Left lung (tissue), 10 donors: ENCODE measurements around the gene ZDHHC19. TPM values are rescaled to one million over a fixed set of nuclear protein-coding genes. Genes with fewer than 3 reads are reported as not detected.
A peak's percentile ranks its signal among the peaks of the same experiment; 100 is the strongest.
"Not testable (repeated sequence)": the region's sequence is repeated elsewhere in the genome, so short reads cannot be mapped to it uniquely, and the experiment has no call there.

ENCODE experiments used
- ATAC-seq: fragments of 200-7000 bp; cut with Tn5 transposase; one replicate; pipeline ENCODE4 v1.9.1; 2020; ENCODE audit warnings: moderate library complexity
- DNase-seq, 4 donors: peaks; one replicate each; pipeline ENCODE4 v3.0.0-alpha.2; 2013 to 2020
- H3K27ac ChIP-seq, 2 donors: fragments of 200-600 bp; sonication (generic) in 1 of 2; one replicate each; pipeline versions ENCODE4 v1.5.0 to v1.8.0; 2020 to 2021
- H3K27me3 ChIP-seq, 2 donors: fragments of 200-600 bp; sonication (generic) in 1 of 2; one replicate each; pipeline versions ENCODE4 v1.5.0 to v1.8.0; 2020 to 2021
- H3K36me3 ChIP-seq, 2 donors: fragments of 200-600 bp; sonication (generic) in 1 of 2; one replicate each; pipeline versions ENCODE4 v1.5.0 to v1.8.0; 2020 to 2021
- H3K4me1 ChIP-seq, 2 donors: fragments of 200-600 bp; one replicate each; pipeline ENCODE4 v1.8.0; 2021
- H3K4me3 ChIP-seq, 2 donors: fragments of 200-600 bp; sonication (generic) in 1 of 2; one replicate each; pipeline versions ENCODE4 v1.5.0 to v1.8.0; 2020 to 2021; ENCODE audit warnings: mild to moderate bottlenecking in 1 of 2
- H3K9me3 ChIP-seq, 2 donors: fragments of 200-600 bp; sonication (generic) in 1 of 2; one replicate each; pipeline versions ENCODE4 v1.5.0 to v1.8.0; 2020 to 2021
- CTCF ChIP-seq, 2 donors: fragments of 200-600 bp; sonication (generic) in 1 of 2; IDR thresholded peaks; one replicate each; pipeline versions ENCODE4 v1.5.0 to v1.8.0; 2021; ENCODE audit warnings: antibody characterized with exemption in 2 of 2
- intact Hi-C, 2 donors: fragments of 100-400 bp; cut with DNase I; formaldehyde crosslinking; loops; one replicate each; pipeline versions ENCODE4 v1.11.2 to v1.14.2; 2022
- polyA plus RNA-seq, 6 donors: library from polyadenylated mRNA; unstranded; fragments of 120-200 nt; gene quantifications; one replicate each; pipeline ENCODE4 v1.2.1, GENCODE V29; 2013; ENCODE audit not compliant: insufficient read length in 6 of 6
- total RNA-seq, 2 donors: library from RNA; stranded (reverse); fragmentation: NEBNext Ultra II Directional; extraction: Animal tissue kit (Norgen Biotek cat#: 25700); gene quantifications; one replicate each; pipeline ENCODE4 v1.2.1, GENCODE V29; 2021
- donor health status: DM: no; HTN: yes; CAD: no.
- donor health status: DM: no; HTN: no; CAD: no.

Gene ZDHHC19
- total and polyA plus RNA-seq, 8 donors, result 0.20 to 8.8 (median 0.48) TPM; not detected in 3

DNA sequence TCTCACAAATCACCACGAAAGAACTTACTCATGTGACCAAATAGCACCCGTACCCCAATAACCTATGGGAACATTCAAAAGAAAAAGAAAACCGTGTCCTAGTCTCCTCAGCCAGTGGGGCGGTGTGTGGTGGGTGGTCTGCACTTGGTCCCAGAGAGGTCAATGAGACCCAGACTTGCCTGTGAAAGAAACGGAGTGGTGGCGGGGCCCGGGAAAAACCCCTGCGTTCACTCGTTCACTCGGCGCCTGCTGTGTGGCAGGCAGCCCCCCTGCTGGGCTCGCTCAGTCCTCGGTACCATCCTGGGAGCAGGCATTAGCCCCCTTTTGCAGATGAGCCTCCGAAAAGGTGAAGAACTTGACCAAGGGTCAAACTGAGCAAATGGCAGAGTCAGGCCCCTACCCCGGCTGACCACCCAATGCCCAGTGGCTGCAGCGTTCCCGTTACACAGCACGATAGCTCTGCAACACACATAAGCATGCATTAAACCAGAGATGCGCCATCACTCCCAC lies 36.0 kb downstream of the ZDHHC19 start:
- intact Hi-C loops, result no loop called here
- H3K27ac ChIP-seq, result no peak overlapping the region
- H3K36me3 ChIP-seq, result no peaks in the 10 kb centered on the region
- ATAC-seq (no peak), DNase-seq (peak in 1 of 4 donors; percentile 61)
- H3K27me3 ChIP-seq, result no peaks in the 10 kb centered on the region
- TF ChIP-seq CTCF (IDR thresholded peaks at IDR 0.05), result no peak
- no peaks in the 10 kb centered on the region for H3K9me3 ChIP-seq
- peaks cover 0 to 27% of the 10 kb centered on the region in 2 donors for H3K4me1 ChIP-seq
- H3K4me3 ChIP-seq, result no peak overlapping the region

- peaks cover 0 to 24% of the 10 kb centered on the region in 2 donors for H3K4me1 ChIP-seq
- ATAC-seq (no peak), DNase-seq (peak in 1 of 4 donors; percentile 4)
- H3K27ac ChIP-seq, result no peak overlapping the region
- H3K4me3 ChIP-seq, result no peak overlapping the region
- no peaks in the 10 kb centered on the region for H3K27me3 ChIP-seq
- H3K36me3 ChIP-seq, result no peaks in the 10 kb centered on the region
- no peaks in the 10 kb centered on the region for H3K9me3 ChIP-seq
- intact Hi-C loops, result no loop called here
- no peak for TF ChIP-seq CTCF (IDR thresholded peaks at IDR 0.05)
These were observed 36.5 kb downstream of the ZDHHC19 start for GRCh38 chr3:196174652-196175051.

DNA sequence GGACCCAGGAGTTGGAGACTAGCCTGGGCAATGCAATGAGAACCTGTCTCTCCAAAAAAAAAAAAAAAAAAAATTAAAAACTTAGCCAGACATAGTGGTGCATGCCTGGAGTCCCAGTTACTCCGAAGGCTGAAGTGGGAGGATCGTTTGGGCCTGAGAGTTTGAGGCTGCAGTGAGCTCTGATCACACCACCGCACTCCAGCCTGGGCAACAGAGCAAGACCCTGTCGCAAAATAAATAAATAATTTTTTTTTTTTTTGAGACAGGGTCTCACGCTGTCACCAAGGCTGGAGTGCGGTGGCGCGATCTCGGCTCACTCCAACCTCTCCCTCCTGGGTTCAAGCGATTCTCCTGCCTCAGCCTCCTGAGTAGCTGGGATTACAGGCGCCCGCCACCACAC lies 40.9 kb downstream of the ZDHHC19 start:
- peaks cover 0 to 17% of the 10 kb centered on the region in 2 donors for H3K4me1 ChIP-seq
- ATAC-seq, H3K36me3 ChIP-seq, H3K27me3 ChIP-seq, H3K9me3 ChIP-seq, H3K4me3 ChIP-seq, intact Hi-C loops: not testable (repeated sequence)
- H3K27ac ChIP-seq, result peak overlapping the region in 1 of 2 donors; percentile 73
- DNase-seq, result peak in 1 of 4 donors; percentile 38

- Histone ChIP-seq H3K9me3 (no peaks in the 10 kb centered on the region), H3K27me3 (no peaks in the 10 kb centered on the region), H3K4me3 (no peak overlapping the region), H3K36me3 (no peaks in the 10 kb centered on the region), H3K4me1 (peaks cover 0 to 17% of the 10 kb centered on the region in 2 donors), H3K27ac (peak overlapping the region; percentile 5 to 73)
- intact Hi-C loops, result no loop called here
- TF ChIP-seq CTCF (IDR thresholded peaks at IDR 0.05), result no peak
- DNase-seq, result peak in 2 of 4 donors; percentile 79 to 80
- ATAC-seq, result peak; percentile 68
These were observed 41.4 kb downstream of the ZDHHC19 start for GRCh38 chr3:196169836-196170240.

DNA sequence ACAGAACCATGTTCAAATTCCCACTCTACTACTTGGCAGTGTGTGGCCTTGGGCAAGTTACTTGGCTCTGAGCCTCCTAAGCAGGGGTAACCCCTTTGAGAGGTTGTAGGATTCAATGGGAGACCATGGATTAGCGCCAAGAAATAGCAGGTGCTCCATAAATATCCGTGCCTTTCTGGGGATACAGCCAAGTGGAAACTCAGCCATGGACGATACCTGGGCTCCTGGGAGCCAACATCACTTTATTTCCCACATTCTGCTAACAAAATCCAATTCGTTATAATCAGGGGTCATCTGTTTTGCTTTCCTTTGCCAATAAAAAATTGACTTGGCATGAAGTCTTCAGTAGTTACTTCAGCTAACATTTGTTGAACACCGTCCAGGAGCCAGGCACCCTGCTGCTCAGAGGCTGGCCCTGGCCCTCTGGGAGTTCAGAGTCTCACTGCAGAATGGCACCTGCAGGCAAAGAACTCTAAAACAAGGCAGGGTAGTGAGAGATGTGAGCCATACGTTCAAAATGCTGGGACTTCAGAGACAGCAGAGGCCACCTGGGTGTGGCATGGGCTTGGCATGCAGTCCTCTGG lies 42.3 kb downstream of the ZDHHC19 start:
- no peaks in the 10 kb centered on the region for H3K9me3 ChIP-seq
- no peaks in the 10 kb centered on the region for H3K27me3 ChIP-seq
- H3K4me3 ChIP-seq, result no peak overlapping the region
- ATAC-seq (no peak), DNase-seq (peak in 1 of 4 donors; percentile 33)
- H3K27ac ChIP-seq, result no peak overlapping the region
- no peaks in the 10 kb centered on the region for H3K36me3 ChIP-seq
- TF ChIP-seq CTCF (IDR thresholded peaks at IDR 0.05), result no peak
- intact Hi-C loops, result no loop called here
- H3K4me1 ChIP-seq, result peaks cover 0 to 20% of the 10 kb centered on the region in 2 donors

- no peak for DNase-seq
- TF ChIP-seq CTCF (IDR thresholded peaks at IDR 0.05), result no peak
- peaks cover 0 to 22% of the 10 kb centered on the region in 2 donors for H3K4me1 ChIP-seq
- H3K4me3 ChIP-seq, result no peak overlapping the region
- no peaks in the 10 kb centered on the region for H3K36me3 ChIP-seq
- H3K27ac ChIP-seq, result no peak overlapping the region
- intact Hi-C loops, result no loop called here
- no peaks in the 10 kb centered on the region for H3K9me3 ChIP-seq
- H3K27me3 ChIP-seq, result no peaks in the 10 kb centered on the region
- ATAC-seq, result no peak
These were observed 44.5 kb downstream of the ZDHHC19 start for GRCh38 chr3:196166741-196167140.
